Mesenchymal stem cell (in vitro differentiated cells and primary cell): ENCODE results near the gene NEUROD4. TPM values are rescaled to one million over a fixed set of nuclear protein-coding genes. Genes with fewer than 3 reads are reported as not detected.

Experiments used
- DNase-seq: peaks from one replicate; pipeline ENCODE4 v3.0.0-alpha.2; 2013
- H2AFZ ChIP-seq: one replicate; pipeline ENCODE4 v1.6.1; 2013; ENCODE audit warnings: low read depth, mild to moderate bottlenecking, control low read depth, inconsistent platforms, low read length, moderate library complexity
- H2AK5ac ChIP-seq: 2 replicates; pipeline ENCODE4 v1.6.1; 2013; ENCODE audit warnings: low read length, moderate library complexity, mild to moderate bottlenecking, inconsistent platforms; ENCODE audit not compliant: severe bottlenecking
- H2BK120ac ChIP-seq: one replicate; pipeline ENCODE4 v1.6.1; 2013; ENCODE audit warnings: low read depth, mild to moderate bottlenecking, inconsistent platforms, low read length, moderate library complexity
- H2BK12ac ChIP-seq, 2 experiments: one replicate each; pipeline ENCODE4 v1.6.1; 2013; ENCODE audit warnings: inconsistent platforms in 2 of 2, low read length in 2 of 2, mild to moderate bottlenecking in 2 of 2, moderate library complexity in 2 of 2, control low read depth in 1 of 2
- H2BK15ac ChIP-seq: one replicate; pipeline ENCODE4 v1.6.1; 2013; ENCODE audit warnings: mild to moderate bottlenecking, low read depth, inconsistent platforms; ENCODE audit not compliant: poor library complexity, severe bottlenecking
- H2BK5ac ChIP-seq: 2 replicates; pipeline ENCODE4 v1.6.1; 2013; ENCODE audit warnings: low read depth, mild to moderate bottlenecking, low read length, control low read depth, inconsistent platforms; ENCODE audit not compliant: poor library complexity, severe bottlenecking
- H3K14ac ChIP-seq, 2 experiments: one replicate each; pipeline ENCODE4 v1.6.1; 2013; ENCODE audit warnings: inconsistent platforms in 2 of 2, low read length in 2 of 2, control low read depth in 1 of 2, mild to moderate bottlenecking in 1 of 2, moderate library complexity in 1 of 2
- H3K18ac ChIP-seq, 2 experiments: one replicate each; pipeline ENCODE4 v1.6.1; 2013; ENCODE audit warnings: inconsistent platforms in 2 of 2, low read length in 2 of 2, control low read depth in 1 of 2, low read depth in 1 of 2, mild to moderate bottlenecking in 1 of 2
- H3K23ac ChIP-seq, 2 experiments: one replicate each; pipeline ENCODE4 v1.6.1; 2013; ENCODE audit warnings: inconsistent platforms in 2 of 2, low read length in 2 of 2, mild to moderate bottlenecking in 2 of 2, moderate library complexity in 2 of 2, control low read depth in 1 of 2
- H3K27ac ChIP-seq: 2 replicates; pipeline ENCODE4 v1.5.1; 2013; ENCODE audit warnings: mild to moderate bottlenecking, moderate library complexity, low read length, control low read depth, inconsistent platforms; ENCODE audit not compliant: poor library complexity, severe bottlenecking
- H3K27me3 ChIP-seq, 2 experiments: 2 replicates each; pipeline versions ENCODE4 v1.6.1 to v1.7.0; 2013; ENCODE audit warnings: low read length in 2 of 2, mild to moderate bottlenecking in 2 of 2, moderate library complexity in 2 of 2, control low read depth in 1 of 2, inconsistent platforms in 1 of 2; ENCODE audit not compliant: control insufficient read depth in 1 of 2, insufficient read depth in 1 of 2
- H3K36me3 ChIP-seq, 2 experiments: 2 replicates each; pipeline versions ENCODE4 v1.6.1 to v1.7.0; 2013; ENCODE audit warnings: low read length in 2 of 2, control low read depth in 1 of 2, inconsistent platforms in 1 of 2, low read depth in 1 of 2, mild to moderate bottlenecking in 1 of 2; ENCODE audit not compliant: insufficient read depth in 2 of 2, control insufficient read depth in 1 of 2
- H3K4ac ChIP-seq, 2 experiments: one replicate each; pipeline ENCODE4 v1.6.1; 2013; ENCODE audit warnings: inconsistent platforms in 2 of 2, low read length in 2 of 2, mild to moderate bottlenecking in 2 of 2, moderate library complexity in 2 of 2, control low read depth in 1 of 2, low read depth in 1 of 2
- H3K4me1 ChIP-seq: 2 replicates; pipeline ENCODE4 v1.6.1; 2013; ENCODE audit warnings: low read depth, low read length, control low read depth; ENCODE audit not compliant: control insufficient read depth, insufficient read depth
- H3K4me2 ChIP-seq: 2 replicates; pipeline ENCODE4 v1.6.1; 2013; ENCODE audit warnings: low read length, mild to moderate bottlenecking, inconsistent platforms; ENCODE audit not compliant: poor library complexity, severe bottlenecking
- H3K4me3 ChIP-seq, 2 experiments: 2 replicates each; pipeline versions ENCODE4 v1.5.1 to v1.7.0; 2013; ENCODE audit warnings: low read length in 2 of 2, mild to moderate bottlenecking in 2 of 2, control low read depth in 1 of 2, low read depth in 1 of 2; ENCODE audit not compliant: insufficient read depth in 1 of 2
- H3K79me1 ChIP-seq: replicated peaks from 2 replicates; pipeline ENCODE4 v1.6.1; 2013; ENCODE audit warnings: mild to moderate bottlenecking, control low read depth, low read length, inconsistent platforms; ENCODE audit not compliant: poor library complexity, severe bottlenecking
- H3K9ac ChIP-seq: 2 replicates; pipeline ENCODE4 v1.7.0; 2013; ENCODE audit warnings: mild to moderate bottlenecking, low read length, moderate library complexity
- H3K9me3 ChIP-seq: 2 replicates; pipeline ENCODE4 v1.7.0; 2013; ENCODE audit warnings: mild to moderate bottlenecking, low read length; ENCODE audit not compliant: control insufficient read depth
- H4K8ac ChIP-seq: one replicate; pipeline ENCODE4 v1.6.1; 2013; ENCODE audit warnings: inconsistent platforms, mild to moderate bottlenecking, low read length, moderate library complexity
- H4K91ac ChIP-seq: one replicate; pipeline ENCODE4 v1.6.1; 2013; ENCODE audit warnings: mild to moderate bottlenecking, low read length, inconsistent platforms
- WGBS: methylation state at CpG from one replicate; pipeline ENCODE4 v1.1.7; 2013; ENCODE audit warnings: mixed read lengths; 5-methylcytosine and 5-hydroxymethylcytosine counted together
- polyA plus RNA-seq, 2 experiments: library from polyadenylated mRNA; stranded (reverse); fragments of 200-250 nt; gene quantifications; one replicate each; pipeline ENCODE4 v1.2.3, GENCODE V29; 2013

Gene NEUROD4
- not detected for polyA plus RNA-seq (2013, experiment 1 of 2)
- not detected for polyA plus RNA-seq (2013, experiment 2 of 2)

GRCh38 chr12:55019784-55020183, at the start of gene NEUROD4:
Gene NEUROD4, plus strand, starts transcription at chr12:55019974. Its CDS starts 6,466 bp downstream, at chr12:55026440.
- H3K4me1 ChIP-seq, result no peaks in the 10 kb centered on the region
- no peak within 1 kb of the TSS for H3K9ac ChIP-seq
- no peak within 1 kb of the TSS for H2BK15ac ChIP-seq
- peaks cover 8 to 38% of the 10 kb centered on the region in 2 experiments for H3K27me3 ChIP-seq
- H2BK12ac ChIP-seq, result no peak within 1 kb of the TSS
- WGBS, result 6% methylated on average over 13 of the region's 13 CpGs
- H3K79me1 ChIP-seq, result no peaks in the 10 kb centered on the region
- H2AK5ac ChIP-seq, result no peak within 1 kb of the TSS
- H3K23ac ChIP-seq, result no peak within 1 kb of the TSS
- no peak within 1 kb of the TSS for H3K14ac ChIP-seq
- H2BK5ac ChIP-seq, result no peak within 1 kb of the TSS
- no peaks in the 10 kb centered on the region for H3K36me3 ChIP-seq
- no peak within 1 kb of the TSS for H2AFZ ChIP-seq
- no peak within 1 kb of the TSS for H3K18ac ChIP-seq
- no peak within 1 kb of the TSS for H3K4me3 ChIP-seq
- no peak within 1 kb of the TSS for H4K8ac ChIP-seq
- no peak within 1 kb of the TSS for H3K4ac ChIP-seq
- no peak within 1 kb of the TSS for H3K4me2 ChIP-seq
- H3K9me3 ChIP-seq, result no peaks in the 10 kb centered on the region
- no peak within 1 kb of the TSS for H4K91ac ChIP-seq
- peak; percentile 60 for DNase-seq
- H2BK120ac ChIP-seq, result no peak within 1 kb of the TSS
- H3K27ac ChIP-seq, result no peak within 1 kb of the TSS

GRCh38 chr12:54970741-54971140, 49.0 kb upstream of the NEUROD4 start:
- Histone ChIP-seq H3K18ac (no peak overlapping the region), H3K27ac (no peak overlapping the region), H3K9ac (no peak overlapping the region), H4K8ac (no peak overlapping the region), H3K9me3 (no peaks in the 10 kb centered on the region), H3K23ac (no peak overlapping the region), H3K4me1 (no peaks in the 10 kb centered on the region), H2AFZ (no peak overlapping the region), H3K36me3 (no peaks in the 10 kb centered on the region), H3K4me3 (no peak overlapping the region), H2BK5ac (no peak overlapping the region), H2AK5ac (no peak overlapping the region), H2BK15ac (no peak overlapping the region), H3K4me2 (no peak overlapping the region), H3K4ac (no peak overlapping the region), H3K14ac (no peak overlapping the region), H4K91ac (no peak overlapping the region), H3K79me1 (no peaks in the 10 kb centered on the region), H2BK120ac (no peak overlapping the region), H2BK12ac (no peak overlapping the region), H3K27me3 (peaks cover 0 to 7% of the 10 kb centered on the region in 2 experiments)
- DNase-seq, result no peak
- 88% methylated on average over 3 of the region's 3 CpGs for WGBS

- WGBS, result 50% methylated on average over 1 of the region's 3 CpGs
Observed at GRCh38 chr12:54973556-54973955, 46.2 kb upstream of the NEUROD4 start.

GRCh38 chr12:54974279-54974678, 45.5 kb upstream of the NEUROD4 start:
- H2BK12ac ChIP-seq, result no peak overlapping the region
- 84% methylated on average over 12 of the region's 12 CpGs for WGBS

More at GRCh38 chr12:54973556-54973955, 46.2 kb upstream of the NEUROD4 start:
- Histone ChIP-seq H3K4me2 (no peak overlapping the region), H3K14ac (no peak overlapping the region), H3K4ac (no peak overlapping the region), H4K91ac (no peak overlapping the region), H2BK5ac (no peak overlapping the region), H3K9ac (no peak overlapping the region), H2AFZ (no peak overlapping the region), H2AK5ac (no peak overlapping the region), H3K27ac (no peak overlapping the region), H3K79me1 (no peaks in the 10 kb centered on the region), H2BK15ac (no peak overlapping the region), H2BK120ac (no peak overlapping the region), H3K4me1 (peaks cover 2% of the 10 kb centered on the region), H3K27me3 (peaks cover 0 to 5% of the 10 kb centered on the region in 2 experiments), H2BK12ac (no peak overlapping the region), H3K23ac (no peak overlapping the region), H3K18ac (no peak overlapping the region), H3K4me3 (no peak overlapping the region), H4K8ac (no peak overlapping the region), H3K9me3 (no peaks in the 10 kb centered on the region), H3K36me3 (no peaks in the 10 kb centered on the region)
- no peak for DNase-seq

More at GRCh38 chr12:54974279-54974678, 45.5 kb upstream of the NEUROD4 start:
- Histone ChIP-seq H2AFZ (no peak overlapping the region), H2BK120ac (no peak overlapping the region), H3K27me3 (peaks cover 0 to 5% of the 10 kb centered on the region in 2 experiments), H3K18ac (no peak overlapping the region), H2AK5ac (no peak overlapping the region), H3K4me3 (no peak overlapping the region), H3K23ac (no peak overlapping the region), H3K9ac (no peak overlapping the region), H3K4me1 (peaks cover 2% of the 10 kb centered on the region), H3K79me1 (no peaks in the 10 kb centered on the region), H4K91ac (no peak overlapping the region), H3K4ac (no peak overlapping the region), H2BK15ac (no peak overlapping the region), H3K9me3 (no peaks in the 10 kb centered on the region), H3K36me3 (no peaks in the 10 kb centered on the region), H2BK5ac (no peak overlapping the region), H3K27ac (no peak overlapping the region), H4K8ac (no peak overlapping the region), H3K14ac (no peak overlapping the region), H3K4me2 (no peak overlapping the region)
- DNase-seq, result no peak
